ENCODE measurements around the gene KMT2D.

Gene KMT2D

GRCh38 chr12:49012739-49013138 is 47.9 kb downstream of the KMT2D start:
- peaks cover 5% of the 10 kb centered on the region; the same call in 1 of the 2 replicates for H3K4me1 ChIP-seq (ENCODE audit: insufficient read depth, low read length)
- H3K9me3 ChIP-seq (ENCODE audit: insufficient read depth, low read depth, low read length): no peaks in the 10 kb centered on the region
- no peak overlapping the region for H3K9ac ChIP-seq (ENCODE audit: low read depth, low read length)
- no peak overlapping the region for H3K27ac ChIP-seq (ENCODE audit: low read depth, low read length)
- no peaks in the 10 kb centered on the region for H3K27me3 ChIP-seq (ENCODE audit: insufficient read depth, low read length)
- H3K4me3 ChIP-seq (ENCODE audit: low read length): no peak overlapping the region
- peaks cover 5% of the 10 kb centered on the region; the same call in 1 of the 2 replicates for H3K36me3 ChIP-seq (ENCODE audit: insufficient read depth, low read length)
